ENCODE measurements around the gene NFIB.

DNA sequence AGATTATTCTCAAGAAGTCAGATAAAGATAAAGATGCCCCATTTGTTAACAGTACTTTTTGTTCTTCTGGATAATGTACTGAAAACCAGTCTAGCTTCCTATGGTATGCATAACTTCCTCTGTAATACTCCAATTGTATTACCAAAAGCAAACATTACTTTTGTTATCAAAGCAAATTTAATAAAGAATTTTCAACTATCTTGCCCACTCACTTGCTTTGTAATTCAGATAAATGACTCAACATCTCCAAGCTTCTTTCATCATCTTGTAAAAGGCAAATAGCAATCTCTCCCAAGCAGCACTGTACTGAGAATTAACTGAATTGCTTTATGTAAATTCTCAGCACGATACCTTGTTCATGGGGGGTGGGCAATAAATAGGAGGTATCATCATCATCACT is 98.3 kb downstream of the NFIB start:
- TF ChIP-seq SP2 (CRISPR knock-in tag; IDR thresholded peaks at IDR 0.05) (no peak), POLR2A (IDR thresholded peaks at IDR 0.05; ENCODE audit: insufficient read depth in 1 of 2, low read depth in 2 of 2, low read length in 2 of 2) (no peak), CTCF (CRISPR knock-in tag; IDR thresholded peaks at IDR 0.05) (no peak), ASH2L (IDR thresholded peaks at IDR 0.05; ENCODE audit: insufficient read length, low read depth, low read length) (no peak), ZNF30 (CRISPR knock-in tag; IDR thresholded peaks at IDR 0.05) (no peak), POLR2G (IDR thresholded peaks at IDR 0.05; ENCODE audit: low read depth, low read length) (no peak), ZNF367 (CRISPR knock-in tag; IDR thresholded peaks at IDR 0.05; ENCODE audit: borderline replicate concordance) (no peak), ZNF274 (CRISPR knock-in tag; IDR thresholded peaks at IDR 0.05) (no peak), CHCHD3 (CRISPR knock-in tag; IDR thresholded peaks at IDR 0.05) (no peak), MXD4 (CRISPR knock-in tag; IDR thresholded peaks at IDR 0.05) (no peak), WIZ (CRISPR knock-in tag; IDR thresholded peaks at IDR 0.05) (no peak), SP1 (IDR thresholded peaks at IDR 0.05) (no peak), SP1 (CRISPR knock-in tag; IDR thresholded peaks at IDR 0.05) (no peak)

Measured in HepG2 (cell line).